NT2/D1 (cell line): ENCODE results near the gene TNS2.

Source experiments
- DNase-seq: peaks from one replicate; pipeline ENCODE4 v3.0.0-alpha.2; 2011; ENCODE audit warnings: low read depth, low spot score
- H3K27me3 ChIP-seq: 2 replicates; pipeline ENCODE4 v1.6.0; 2011; ENCODE audit warnings: mild to moderate bottlenecking; ENCODE audit not compliant: insufficient read length, insufficient read depth
- H3K36me3 ChIP-seq: 2 replicates; pipeline ENCODE4 v1.6.1; 2011; ENCODE audit warnings: mild to moderate bottlenecking, low read length, mixed read lengths; ENCODE audit not compliant: insufficient read depth, insufficient read length
- H3K4me1 ChIP-seq: 2 replicates; pipeline ENCODE4 v1.5.1; 2011; ENCODE audit not compliant: insufficient read depth, insufficient read length
- H3K4me3 ChIP-seq: 2 replicates; pipeline ENCODE4 v1.5.1; 2011; ENCODE audit warnings: low read depth; ENCODE audit not compliant: insufficient read length
- H3K9ac ChIP-seq: 2 replicates; pipeline ENCODE4 v1.6.0; 2011; ENCODE audit warnings: low read depth; ENCODE audit not compliant: insufficient read length
- H3K9me3 ChIP-seq: 2 replicates; pipeline ENCODE4 v1.5.1; 2011; ENCODE audit warnings: mild to moderate bottlenecking, low read length; ENCODE audit not compliant: insufficient read depth
- SUZ12 ChIP-seq: IDR thresholded peaks from 2 replicates; pipeline ENCODE4 v1.6.1; 2011; ENCODE audit not compliant: insufficient read length, insufficient read depth; ENCODE audit errors: extremely low read depth
- YY1 ChIP-seq: IDR thresholded peaks from 2 replicates; pipeline ENCODE4 v1.6.1; 2011; ENCODE audit not compliant: insufficient read length, insufficient read depth
- ZNF274 ChIP-seq: IDR thresholded peaks from 2 replicates; pipeline ENCODE4 v1.6.1; 2011; ENCODE audit warnings: mild to moderate bottlenecking, low read depth, low read length

TNS2 gene

GRCh38 chr12:53069621-53070410 is 20.0 kb downstream of the TNS2 start:
- no peak for DNase-seq
- Histone ChIP-seq H3K9ac (no peak overlapping the region), H3K4me3 (no peak overlapping the region), H3K9me3 (no peaks in the 10 kb centered on the region), H3K4me1 (peaks cover 41% of the 10 kb centered on the region), H3K36me3 (peaks cover 40% of the 10 kb centered on the region), H3K27me3 (no peaks in the 10 kb centered on the region)
- TF ChIP-seq YY1, result no peak
- no peak for TF ChIP-seq ZNF274
- TF ChIP-seq SUZ12, result no peak

GRCh38 chr12:53070877-53071492 is 21.1 kb downstream of the TNS2 start:
- Histone ChIP-seq H3K27me3 (no peaks in the 10 kb centered on the region), H3K36me3 (peaks cover 31% of the 10 kb centered on the region), H3K9ac (peak overlapping the region; percentile 23), H3K9me3 (no peaks in the 10 kb centered on the region), H3K4me3 (no peak overlapping the region), H3K4me1 (peaks cover 41% of the 10 kb centered on the region)
- TF ChIP-seq ZNF274 (no peak), YY1 (no peak), SUZ12 (no peak)
- DNase-seq, result no peak

DNA sequence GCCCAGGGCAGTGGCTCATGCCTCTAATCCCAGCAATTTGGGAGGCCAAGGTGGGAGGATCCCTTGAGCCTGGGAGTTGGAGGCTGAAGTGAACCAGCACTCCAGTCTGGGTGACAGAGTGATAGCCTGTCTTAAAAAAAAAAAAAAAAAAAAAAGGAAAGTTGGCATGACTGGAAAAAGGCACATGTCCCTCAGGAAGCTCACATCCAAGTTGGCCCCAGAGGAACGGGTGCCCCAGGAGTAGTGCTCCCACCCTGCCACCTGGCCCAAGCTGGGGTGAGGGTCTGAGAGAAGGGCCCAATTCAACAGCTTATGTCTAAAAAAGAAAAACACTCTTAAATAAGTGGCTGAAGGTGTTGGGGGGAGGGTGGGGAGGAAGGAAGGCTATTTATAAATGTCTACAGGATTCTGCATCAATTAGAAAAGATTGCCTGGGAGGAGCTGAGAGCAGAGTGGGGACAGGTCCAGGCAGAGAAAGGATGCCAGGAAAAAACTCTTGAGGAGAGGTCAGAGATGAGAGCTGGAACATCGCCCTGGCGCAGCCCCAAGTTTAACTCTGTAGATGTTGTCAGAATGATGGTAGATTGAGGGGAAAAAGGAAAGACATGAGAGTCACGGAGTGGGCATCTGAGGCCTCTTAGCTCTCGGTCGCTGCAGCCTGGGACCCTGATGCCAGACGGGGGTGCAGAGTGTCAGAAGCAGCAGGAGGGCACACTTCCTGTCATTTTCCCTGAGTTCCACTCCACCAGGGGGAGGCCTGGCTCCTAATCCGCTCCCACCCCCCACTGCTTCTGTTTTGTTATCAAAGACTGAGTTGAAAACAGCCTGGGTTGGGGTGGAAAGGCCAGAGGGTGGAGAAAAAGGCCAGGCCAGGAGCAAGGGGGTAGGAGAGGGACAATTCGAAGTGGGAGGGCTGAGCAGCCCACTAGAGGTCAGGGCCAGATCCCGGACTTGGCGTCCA is 22.0 kb downstream of the TNS2 start:
- TF ChIP-seq YY1 (no peak), SUZ12 (no peak)
- H3K4me1 ChIP-seq, result peaks cover 39% of the 10 kb centered on the region
- peaks cover 30% of the 10 kb centered on the region for H3K36me3 ChIP-seq
- peak overlapping the region; percentile 23 for H3K9ac ChIP-seq
- no peak overlapping the region for H3K4me3 ChIP-seq
- no peaks in the 10 kb centered on the region for H3K27me3 ChIP-seq
- DNase-seq, result no peak
- H3K9me3 ChIP-seq, result no peaks in the 10 kb centered on the region

- TF ChIP-seq ZNF274 (no peak), SUZ12 (no peak), YY1 (no peak)
- peaks cover 30% of the 10 kb centered on the region for H3K36me3 ChIP-seq
These were observed 24.0 kb downstream of the TNS2 start for GRCh38 chr12:53073881-53074280.

DNA sequence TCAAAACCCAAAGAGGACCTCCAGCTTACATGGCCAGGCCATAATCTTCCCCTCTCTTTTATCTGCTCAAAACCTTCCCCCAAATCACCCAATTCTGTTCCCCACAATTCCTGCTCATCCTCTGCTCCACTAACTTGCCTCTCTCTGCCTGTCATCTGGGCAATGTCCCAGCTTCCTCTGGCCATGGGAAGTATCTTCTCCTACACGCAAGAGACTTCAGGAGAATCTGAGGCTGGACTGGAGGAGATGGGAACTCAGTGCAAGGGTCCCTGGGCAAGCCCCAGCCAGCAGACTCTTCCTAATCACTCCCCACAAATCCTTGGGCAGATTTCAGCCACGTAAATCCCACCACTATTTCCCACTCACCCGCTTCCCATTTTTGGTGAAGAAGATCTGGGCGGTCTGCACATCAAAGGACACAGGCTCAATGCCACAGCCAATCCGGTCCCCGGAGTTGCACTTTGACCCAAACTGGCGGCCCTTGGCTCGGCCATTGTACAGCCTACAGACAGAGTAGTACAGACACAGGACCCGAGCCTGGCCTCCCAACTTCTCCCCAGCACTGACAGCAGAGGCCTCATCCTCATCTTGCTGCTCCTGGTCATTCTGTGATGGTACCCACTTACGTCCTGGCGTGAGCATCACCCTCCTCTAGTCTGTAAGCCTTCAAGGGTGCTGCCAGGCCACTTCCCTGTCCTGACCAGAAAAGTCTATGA is 24.6 kb downstream of the TNS2 start:
- no peak for DNase-seq
- no peaks in the 10 kb centered on the region for H3K9me3 ChIP-seq
- H3K27me3 ChIP-seq, result no peaks in the 10 kb centered on the region
- H3K4me3 ChIP-seq, result no peak overlapping the region
- no peak for TF ChIP-seq SUZ12
- no peak for TF ChIP-seq ZNF274
- TF ChIP-seq YY1, result no peak
- no peak overlapping the region for H3K9ac ChIP-seq
- peaks cover 29% of the 10 kb centered on the region for H3K4me1 ChIP-seq
- H3K36me3 ChIP-seq, result peaks cover 30% of the 10 kb centered on the region

More at GRCh38 chr12:53073881-53074280, 24.0 kb downstream of the TNS2 start:
- Histone ChIP-seq H3K4me1 (peaks cover 34% of the 10 kb centered on the region), H3K27me3 (no peaks in the 10 kb centered on the region), H3K9ac (no peak overlapping the region), H3K9me3 (no peaks in the 10 kb centered on the region), H3K4me3 (no peak overlapping the region)
- DNase-seq, result no peak

DNA sequence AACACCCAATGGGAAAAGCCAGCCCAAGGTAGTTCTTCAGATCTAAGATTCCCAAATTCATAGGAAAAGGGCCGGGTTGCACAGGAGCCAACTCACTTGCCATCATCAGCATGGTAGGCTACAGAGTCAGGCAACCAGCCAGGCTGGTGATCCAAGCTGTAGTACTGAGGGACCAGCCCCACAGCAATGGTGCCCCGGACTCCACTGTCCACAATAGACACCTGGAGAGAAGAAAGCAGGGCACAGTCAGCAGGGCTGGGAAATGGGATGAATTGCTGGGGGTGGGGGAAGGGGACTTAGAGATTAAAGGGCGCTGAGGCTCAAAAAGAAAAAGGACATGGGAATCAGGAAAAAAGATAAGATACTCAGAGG is 25.1 kb downstream of the TNS2 start:
- H3K36me3 ChIP-seq, result peaks cover 30% of the 10 kb centered on the region
- no peak for TF ChIP-seq YY1
- H3K9ac ChIP-seq, result no peak overlapping the region
- H3K9me3 ChIP-seq, result no peaks in the 10 kb centered on the region
- no peak for DNase-seq
- no peak overlapping the region for H3K4me3 ChIP-seq
- H3K4me1 ChIP-seq, result peaks cover 24% of the 10 kb centered on the region
- H3K27me3 ChIP-seq, result no peaks in the 10 kb centered on the region
